Activated T-cell treated with anti-CD3 and anti-CD28 coated beads, Interleukin-2, amount 50 U/mL, for 4 hours (primary cell): ENCODE data around the gene GSK3A. TPM values are rescaled to one million over a fixed set of nuclear protein-coding genes. Genes with fewer than 3 reads are reported as not detected.
"Not testable (repeated sequence)": the region's sequence is repeated elsewhere in the genome, so short reads cannot be mapped to it uniquely, and the experiment has no call there.

Experiments used
- ATAC-seq, 2 donors: fragments of 200-7000 bp; cut with Tn5 transposase; one replicate each; pipeline ENCODE4 v1.10.0; 2021
- DNase-seq: peaks from one replicate; pipeline ENCODE4 v3.0.0-alpha.2; 2020
- H3K27me3 Mint-ChIP-seq: one replicate; pipeline ENCODE4 v1.8.0; 2021; ENCODE audit warnings: low read depth, mixed read lengths
- H3K36me3 Mint-ChIP-seq: one replicate; pipeline ENCODE4 v1.8.0; 2022; ENCODE audit warnings: mixed read lengths; ENCODE audit not compliant: insufficient read depth
- H3K4me1 Mint-ChIP-seq: one replicate; pipeline ENCODE4 v1.8.0; 2021; ENCODE audit warnings: low read depth, mixed read lengths
- H3K4me3 Mint-ChIP-seq: one replicate; pipeline ENCODE4 v1.8.0; 2021; ENCODE audit warnings: mild to moderate bottlenecking, moderate library complexity, mixed read lengths
- H3K9me3 Mint-ChIP-seq: one replicate; pipeline ENCODE4 v1.8.0; 2021; ENCODE audit warnings: mixed read lengths
- total RNA-seq, 3 donors: library from RNA; stranded (reverse); gene quantifications; one replicate each; pipeline ENCODE4 v1.2.1, GENCODE V29; 2021

Gene GSK3A
- total RNA-seq, 3 donors from 2014 or later = 51.9 to 56.4 (median 55.2) TPM

DNA sequence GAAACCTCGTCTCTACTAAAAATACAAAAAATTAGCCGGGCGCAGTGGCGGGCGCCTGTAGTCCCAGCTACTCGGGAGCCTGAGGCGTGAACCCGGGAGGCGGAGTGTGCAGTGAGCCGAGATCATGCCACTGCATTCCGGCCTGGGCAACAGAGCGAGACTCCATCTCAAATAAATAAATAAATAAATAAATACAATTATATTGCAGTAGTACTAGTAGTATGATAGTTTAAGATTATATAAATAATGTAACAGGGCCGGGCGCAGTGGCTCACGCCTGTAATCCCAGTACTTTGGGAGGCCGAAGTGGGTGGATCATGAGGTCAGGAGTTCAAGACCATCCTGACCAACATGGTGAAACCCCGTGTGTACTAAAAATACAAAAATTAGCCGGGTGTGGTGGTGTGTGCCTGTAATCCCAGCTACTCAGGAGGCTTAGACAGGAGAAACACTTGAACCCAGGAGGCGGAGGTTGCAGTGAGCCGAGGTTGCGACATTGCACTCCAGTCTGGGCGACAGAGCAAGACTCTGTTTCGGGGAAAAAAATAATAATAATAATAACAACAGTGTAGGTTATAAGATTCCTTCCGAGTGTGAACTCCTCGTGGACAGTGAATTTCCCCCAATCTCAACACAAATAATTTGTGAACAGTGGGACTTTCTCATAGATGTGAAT, 24.7 kb upstream of the GSK3A start:
- H3K4me1 Mint-ChIP-seq = peaks cover 29% of the 10 kb centered on the region
- H3K27me3 Mint-ChIP-seq, ATAC-seq, H3K36me3 Mint-ChIP-seq, H3K4me3 Mint-ChIP-seq, H3K9me3 Mint-ChIP-seq, DNase-seq: not testable (repeated sequence)

DNA sequence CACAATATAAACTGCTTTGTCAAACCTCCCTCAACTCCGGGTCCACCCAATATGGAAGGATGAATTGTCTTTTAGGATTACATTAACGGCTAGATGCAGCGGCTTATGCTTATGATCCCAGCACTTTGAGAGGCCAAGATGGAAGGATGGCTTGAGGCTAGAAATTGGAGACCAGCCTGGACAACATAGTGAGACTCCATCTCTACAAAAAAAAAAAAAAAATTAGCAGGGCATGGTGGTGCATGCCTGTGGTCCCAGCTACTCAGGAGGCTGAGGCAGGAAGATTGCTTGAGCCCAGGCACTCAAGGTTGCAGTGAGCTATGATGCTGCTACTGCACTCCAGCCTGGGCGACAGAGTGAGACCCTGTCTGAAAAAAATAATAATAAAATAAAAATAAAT, 23.7 kb upstream of the GSK3A start:
- not testable (repeated sequence) for H3K4me3 Mint-ChIP-seq, H3K36me3 Mint-ChIP-seq, ATAC-seq, H3K27me3 Mint-ChIP-seq, H3K9me3 Mint-ChIP-seq, DNase-seq
- peaks cover 23% of the 10 kb centered on the region for H3K4me1 Mint-ChIP-seq

DNA sequence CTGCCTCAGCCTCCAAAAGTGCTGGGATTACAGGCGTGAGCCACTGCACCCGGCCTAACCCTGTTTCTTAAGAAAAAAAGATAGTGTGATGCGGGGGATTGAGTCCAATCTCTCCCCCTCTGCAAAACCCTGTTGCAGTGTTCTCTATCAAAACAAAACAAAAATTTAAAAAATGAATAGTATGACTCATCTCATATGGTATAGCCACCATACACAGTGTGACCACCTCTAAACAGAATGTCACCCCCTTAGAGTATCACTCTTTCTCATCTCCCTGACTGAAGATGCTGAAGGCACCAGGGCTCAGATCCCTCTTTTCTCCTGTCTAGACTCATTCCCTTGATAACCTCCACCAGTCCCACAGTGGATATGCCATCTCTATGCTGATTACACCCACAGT, 19.4 kb upstream of the GSK3A start:
- no peaks in the 10 kb centered on the region for H3K9me3 Mint-ChIP-seq
- H3K36me3 Mint-ChIP-seq = no peaks in the 10 kb centered on the region
- H3K4me3 Mint-ChIP-seq = no peak overlapping the region
- DNase-seq = no peak
- no peaks in the 10 kb centered on the region for H3K27me3 Mint-ChIP-seq
- ATAC-seq = peak; percentile 48 to 52
- no peaks in the 10 kb centered on the region for H3K4me1 Mint-ChIP-seq

DNA sequence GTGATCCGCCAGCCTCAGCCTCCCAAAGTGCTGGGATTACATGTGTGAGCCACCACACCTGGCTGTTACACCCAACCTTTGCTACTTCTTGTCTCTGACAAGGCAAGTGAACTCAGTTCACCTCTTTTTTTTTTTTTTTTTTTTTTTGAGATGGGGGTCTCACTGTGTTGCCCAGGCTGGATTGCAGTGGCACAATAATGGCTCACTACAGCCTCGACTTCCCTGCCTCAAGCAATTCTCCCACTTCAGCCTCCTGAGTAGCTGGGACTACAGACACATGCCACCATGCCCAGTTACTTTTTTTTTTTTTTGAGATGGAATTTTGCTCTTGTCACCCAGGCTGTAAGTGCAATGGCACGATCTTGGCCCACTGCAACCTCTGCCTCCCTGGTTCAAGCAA, 15.4 kb upstream of the GSK3A start:
- not testable (repeated sequence) for DNase-seq, H3K9me3 Mint-ChIP-seq, H3K4me3 Mint-ChIP-seq, ATAC-seq, H3K4me1 Mint-ChIP-seq, H3K27me3 Mint-ChIP-seq, H3K36me3 Mint-ChIP-seq

DNA sequence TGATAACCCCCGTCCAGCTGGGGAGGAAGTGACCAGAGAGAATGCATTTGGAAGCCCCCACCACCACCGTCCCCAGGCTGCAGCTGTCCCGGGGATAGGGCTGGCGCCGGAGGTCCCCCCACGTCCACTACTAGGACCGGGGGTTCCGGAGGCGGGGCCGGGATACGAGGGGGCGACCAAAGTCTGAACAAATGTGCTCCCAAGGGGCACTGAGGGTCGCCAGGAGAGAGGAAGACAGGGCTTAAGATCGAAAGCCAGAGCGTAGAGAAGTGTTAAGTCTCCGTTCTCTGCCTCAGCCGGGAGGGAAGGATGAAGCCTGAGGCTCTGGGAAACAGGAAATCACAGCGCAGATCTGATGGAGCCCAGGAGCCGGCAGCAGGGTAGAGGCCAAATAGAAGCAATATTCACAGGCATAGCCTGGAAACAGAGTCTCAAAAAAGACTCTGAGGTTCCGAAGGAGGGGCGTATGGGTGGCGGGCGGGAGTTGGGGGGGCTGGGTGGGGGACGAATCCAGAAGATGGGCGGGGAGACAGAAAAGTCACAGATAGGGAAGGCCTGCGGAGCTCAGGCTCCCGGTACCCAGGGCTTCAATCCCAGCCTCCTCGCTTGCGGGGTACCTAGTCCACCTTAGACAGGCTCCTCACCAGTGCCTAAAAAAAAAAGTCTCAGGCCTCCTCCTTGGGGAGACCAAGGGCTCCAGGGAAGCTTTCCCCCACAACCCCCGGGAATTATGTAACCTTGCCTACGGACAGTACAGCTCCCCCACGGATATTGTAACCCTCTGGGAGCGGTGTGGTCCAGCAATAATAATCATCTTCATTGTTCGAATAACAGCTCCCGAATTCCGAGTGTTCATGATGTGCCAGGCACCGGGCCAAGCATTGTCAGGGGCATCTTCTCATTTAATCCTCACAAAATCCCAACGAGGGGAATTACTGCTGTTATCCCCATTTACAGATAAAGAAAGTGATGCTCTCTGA, 13.7 kb upstream of the GSK3A start:
- Mint-ChIP-seq H3K4me1 (peaks cover 23% of the 10 kb centered on the region), H3K36me3 (no peaks in the 10 kb centered on the region), H3K27me3 (peaks cover 3% of the 10 kb centered on the region), H3K9me3 (no peaks in the 10 kb centered on the region), H3K4me3 (peak overlapping the region; percentile 76)
- DNase-seq = no peak
- no peak for ATAC-seq

DNA sequence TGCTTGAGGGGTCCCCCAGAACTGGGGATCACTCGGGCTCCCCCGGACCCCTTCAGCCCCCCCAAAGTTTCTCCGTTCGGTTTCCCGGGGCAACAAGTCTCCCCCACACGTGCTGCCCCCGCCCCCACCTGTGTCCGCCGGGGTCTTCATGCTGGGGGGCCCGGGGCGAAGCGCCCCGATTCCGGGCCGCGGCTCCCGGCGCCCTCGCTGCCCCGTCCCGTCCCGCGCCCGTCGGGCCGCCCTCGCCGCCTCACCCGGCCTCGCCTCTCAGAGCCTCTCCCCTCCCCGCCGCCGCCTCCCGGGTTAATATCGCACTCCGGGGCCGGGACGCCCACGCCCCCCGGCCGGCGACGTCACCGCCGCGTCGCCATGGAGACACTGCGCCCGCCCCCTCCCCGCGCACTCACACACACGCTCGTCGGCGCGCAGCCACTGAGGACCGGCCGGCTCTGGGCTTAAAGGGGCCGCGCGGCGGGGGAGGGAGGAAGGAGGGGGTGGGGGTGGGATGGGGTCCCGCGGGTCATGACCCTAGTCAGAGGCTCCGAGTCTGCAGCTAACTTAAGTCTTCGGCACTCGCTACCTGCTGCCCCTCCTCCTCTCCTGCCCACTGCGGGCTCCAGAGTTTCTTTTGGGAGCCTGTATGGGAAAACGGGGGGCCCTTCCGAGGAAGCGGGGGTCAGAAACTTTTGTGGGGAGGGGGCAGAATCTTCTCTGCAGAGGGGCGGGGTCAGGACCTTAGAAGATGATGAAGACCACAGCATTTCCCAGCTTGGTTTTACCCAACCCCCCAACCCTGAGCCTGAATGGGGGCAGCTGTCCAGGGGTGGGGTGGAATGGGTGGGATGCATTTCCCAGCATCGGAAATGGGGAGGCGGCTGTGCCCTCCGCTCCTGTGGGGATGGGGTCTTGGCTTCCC, 12.7 kb upstream of the GSK3A start, which contains the start of gene ERF:
Gene ERF (minus strand): TSS at position 279 of the 916 bp plus-strand sequence. CDS start 129 bp downstream, at position 150.
- Mint-ChIP-seq H3K4me1 (peaks cover 26% of the 10 kb centered on the region), H3K9me3 (no peaks in the 10 kb centered on the region), H3K4me3 (peak within 1 kb of the TSS; percentile 76), H3K36me3 (no peaks in the 10 kb centered on the region), H3K27me3 (peaks cover 3% of the 10 kb centered on the region)
- peak; percentile 73 to 74 for ATAC-seq
- DNase-seq = peak; percentile 94

DNA sequence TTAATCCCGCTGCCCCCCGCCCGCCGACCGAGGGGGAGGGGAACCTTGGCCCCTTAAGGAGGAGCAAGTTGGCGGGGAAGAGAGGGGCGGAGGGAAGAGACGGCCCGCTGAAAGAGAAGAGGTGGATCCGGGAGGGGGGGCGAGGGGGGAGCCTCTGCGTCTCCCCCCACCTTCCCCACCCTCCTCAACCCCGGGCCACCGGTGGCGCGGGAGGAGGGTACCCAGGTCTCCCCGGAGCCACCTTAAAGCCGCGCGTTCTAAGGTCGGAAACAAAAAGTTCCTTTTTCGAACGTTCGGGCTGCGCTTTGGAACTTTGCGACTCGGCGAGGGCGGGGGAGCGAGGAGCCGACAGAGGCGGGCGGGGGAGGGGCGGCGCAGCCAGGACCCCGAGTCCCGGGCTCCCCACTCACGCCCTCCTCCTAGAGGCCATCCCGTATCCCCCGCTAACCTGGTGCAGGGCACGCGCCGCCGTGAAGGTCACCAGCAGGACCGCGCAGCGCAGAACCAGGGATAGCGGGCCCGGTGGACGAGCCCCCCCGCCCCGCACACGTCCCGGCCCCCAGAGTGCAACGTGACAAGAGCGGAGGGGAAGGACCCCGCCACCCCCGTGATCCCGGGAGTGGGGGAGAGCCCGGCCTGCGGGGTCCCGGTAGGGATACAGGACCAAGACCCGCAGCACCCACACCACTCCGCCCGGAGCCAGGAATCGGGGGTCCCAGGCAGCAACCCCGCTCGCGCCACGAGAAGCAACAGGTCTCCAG, 11.9 kb upstream of the GSK3A start:
- DNase-seq = peak; percentile 74
- Mint-ChIP-seq H3K27me3 (peaks cover 3% of the 10 kb centered on the region), H3K9me3 (no peaks in the 10 kb centered on the region), H3K36me3 (no peaks in the 10 kb centered on the region), H3K4me3 (peak overlapping the region; percentile 76), H3K4me1 (peaks cover 26% of the 10 kb centered on the region)
- peak; percentile 46 to 47 for ATAC-seq

DNA sequence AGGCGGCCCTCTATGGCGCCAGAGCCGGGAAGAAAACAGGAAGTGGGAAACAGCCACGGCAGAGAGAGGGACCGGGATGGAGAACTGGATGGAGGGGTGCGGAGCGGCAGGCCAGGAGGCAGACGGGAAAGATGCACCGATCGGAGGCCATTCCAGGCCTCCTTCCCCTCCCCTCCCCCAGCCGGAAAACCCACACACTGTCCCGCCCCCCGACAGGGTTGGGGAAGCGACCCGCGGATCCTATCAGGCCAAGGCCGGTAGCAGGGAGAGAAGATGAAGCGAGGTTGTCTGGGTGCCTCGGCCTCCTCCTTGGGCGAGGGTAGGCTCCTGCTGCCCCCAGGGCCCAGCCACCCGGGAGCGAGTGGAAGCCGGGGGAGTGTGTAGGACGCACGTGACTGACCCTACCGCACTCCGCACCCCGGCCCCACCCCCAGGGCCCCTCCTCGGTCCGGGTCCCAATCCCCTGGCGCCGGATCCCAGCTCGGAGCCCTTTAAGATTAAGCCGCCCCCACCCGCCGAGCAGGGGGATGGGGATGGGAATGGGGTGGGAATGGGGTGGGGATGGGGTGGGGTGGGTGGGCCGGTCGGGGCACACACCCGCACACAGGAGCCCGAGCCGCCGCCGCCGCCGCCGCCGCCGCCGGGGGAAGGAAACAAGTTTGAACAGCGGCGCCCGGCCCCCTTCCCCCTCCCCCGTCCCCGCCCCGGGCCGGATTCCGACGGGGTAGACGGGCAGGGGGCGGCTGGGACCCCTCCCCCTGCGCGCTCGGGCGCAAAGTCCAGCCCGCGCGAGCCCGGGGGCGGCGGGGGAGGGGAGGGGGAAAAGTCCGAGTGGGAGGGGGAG, 11.1 kb upstream of the GSK3A start:
- H3K36me3 Mint-ChIP-seq = no peaks in the 10 kb centered on the region
- H3K4me1 Mint-ChIP-seq = peaks cover 26% of the 10 kb centered on the region
- peak; percentile 44 for DNase-seq
- ATAC-seq = peak; percentile 29 to 31
- peak overlapping the region; percentile 96 for H3K4me3 Mint-ChIP-seq
- H3K27me3 Mint-ChIP-seq = peaks cover 3% of the 10 kb centered on the region
- H3K9me3 Mint-ChIP-seq = no peaks in the 10 kb centered on the region

DNA sequence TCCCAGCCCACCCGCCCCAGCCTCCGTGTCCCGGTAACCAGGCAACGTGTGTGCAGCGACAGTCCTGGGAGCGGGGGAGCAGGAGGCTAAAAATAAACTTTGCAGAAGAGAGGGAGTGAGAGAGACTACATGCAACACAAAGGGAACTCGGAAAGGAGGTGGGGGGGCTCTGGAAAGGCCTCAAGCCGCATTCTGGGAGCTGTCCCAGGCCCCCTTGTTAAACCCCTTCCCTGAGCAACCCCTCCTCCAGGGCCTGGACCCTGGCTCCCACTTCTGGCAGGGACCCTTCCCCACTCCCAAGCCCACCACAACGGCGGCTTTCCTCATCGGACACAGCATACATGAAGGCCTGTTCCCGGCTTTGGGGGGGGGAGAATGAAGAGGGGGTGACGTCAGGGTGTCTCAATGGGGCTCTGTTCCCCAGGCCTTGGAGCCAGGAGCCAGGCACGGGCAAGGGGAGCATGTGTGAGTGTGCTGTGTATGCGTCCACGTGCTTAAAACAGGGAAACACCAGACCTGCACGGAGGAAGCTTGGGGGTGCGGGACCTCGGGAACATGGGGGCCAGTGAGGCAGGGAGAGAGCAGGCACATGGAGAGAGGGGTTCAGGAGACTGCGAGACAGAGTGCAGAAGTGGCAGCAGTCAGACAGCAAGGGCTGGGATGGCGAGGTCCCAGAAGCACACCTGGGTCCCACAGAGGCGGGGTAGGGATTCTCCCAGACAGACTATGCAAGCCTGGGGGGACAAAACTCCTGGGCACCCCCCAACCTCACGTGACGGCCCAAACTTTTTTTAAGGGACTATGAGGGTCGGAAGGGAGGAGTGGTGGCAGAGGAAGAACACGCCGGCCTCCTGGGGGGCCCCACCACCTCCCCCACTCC, 10.2 kb upstream of the GSK3A start:
- H3K36me3 Mint-ChIP-seq = no peaks in the 10 kb centered on the region
- H3K4me3 Mint-ChIP-seq = peak overlapping the region; percentile 96
- peaks cover 3% of the 10 kb centered on the region for H3K27me3 Mint-ChIP-seq
- ATAC-seq = no peak
- no peaks in the 10 kb centered on the region for H3K9me3 Mint-ChIP-seq
- no peak for DNase-seq
- H3K4me1 Mint-ChIP-seq = peaks cover 26% of the 10 kb centered on the region

DNA sequence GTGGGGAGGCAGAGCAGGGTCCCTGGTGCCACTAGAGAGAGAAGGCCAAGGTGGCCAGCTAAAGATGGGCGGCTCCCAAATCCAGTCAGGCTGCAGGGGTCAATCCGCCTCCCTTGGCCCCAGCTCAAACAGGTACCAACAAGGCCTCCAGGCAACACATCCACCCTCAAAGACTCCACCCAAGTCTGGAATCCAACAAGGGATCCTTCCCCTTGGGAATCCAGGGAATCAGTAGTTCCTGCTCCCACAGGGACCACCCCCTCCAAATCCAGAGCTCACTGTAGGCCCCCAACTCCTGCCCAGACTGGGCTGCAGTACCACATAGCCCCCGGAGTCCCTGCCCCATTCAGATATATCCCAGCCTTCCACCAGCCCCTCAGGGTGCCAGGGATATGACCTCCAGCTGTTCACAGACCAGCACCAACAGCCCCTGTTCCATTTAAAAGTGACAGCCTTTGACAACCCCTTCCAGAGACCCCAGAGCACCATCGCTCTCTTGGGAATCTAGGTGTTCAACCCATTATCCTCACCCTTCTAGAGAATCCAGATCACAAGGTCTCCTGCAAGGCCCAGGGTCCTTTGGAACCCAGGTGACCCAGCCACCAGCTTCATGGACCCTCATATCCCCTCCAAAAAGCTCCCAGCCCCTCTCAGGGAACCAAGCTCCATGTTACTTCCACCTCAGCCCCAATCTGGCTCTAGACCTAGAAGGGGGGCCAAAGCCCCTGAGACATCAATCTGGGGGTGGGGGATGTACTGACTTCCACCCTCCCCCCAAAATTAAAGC, 9.4 kb upstream of the GSK3A start:
- Mint-ChIP-seq H3K9me3 (no peaks in the 10 kb centered on the region), H3K4me3 (peak overlapping the region; percentile 96), H3K27me3 (peaks cover 3% of the 10 kb centered on the region), H3K4me1 (peaks cover 29% of the 10 kb centered on the region), H3K36me3 (no peaks in the 10 kb centered on the region)
- DNase-seq (no peak), ATAC-seq (no peak)

DNA sequence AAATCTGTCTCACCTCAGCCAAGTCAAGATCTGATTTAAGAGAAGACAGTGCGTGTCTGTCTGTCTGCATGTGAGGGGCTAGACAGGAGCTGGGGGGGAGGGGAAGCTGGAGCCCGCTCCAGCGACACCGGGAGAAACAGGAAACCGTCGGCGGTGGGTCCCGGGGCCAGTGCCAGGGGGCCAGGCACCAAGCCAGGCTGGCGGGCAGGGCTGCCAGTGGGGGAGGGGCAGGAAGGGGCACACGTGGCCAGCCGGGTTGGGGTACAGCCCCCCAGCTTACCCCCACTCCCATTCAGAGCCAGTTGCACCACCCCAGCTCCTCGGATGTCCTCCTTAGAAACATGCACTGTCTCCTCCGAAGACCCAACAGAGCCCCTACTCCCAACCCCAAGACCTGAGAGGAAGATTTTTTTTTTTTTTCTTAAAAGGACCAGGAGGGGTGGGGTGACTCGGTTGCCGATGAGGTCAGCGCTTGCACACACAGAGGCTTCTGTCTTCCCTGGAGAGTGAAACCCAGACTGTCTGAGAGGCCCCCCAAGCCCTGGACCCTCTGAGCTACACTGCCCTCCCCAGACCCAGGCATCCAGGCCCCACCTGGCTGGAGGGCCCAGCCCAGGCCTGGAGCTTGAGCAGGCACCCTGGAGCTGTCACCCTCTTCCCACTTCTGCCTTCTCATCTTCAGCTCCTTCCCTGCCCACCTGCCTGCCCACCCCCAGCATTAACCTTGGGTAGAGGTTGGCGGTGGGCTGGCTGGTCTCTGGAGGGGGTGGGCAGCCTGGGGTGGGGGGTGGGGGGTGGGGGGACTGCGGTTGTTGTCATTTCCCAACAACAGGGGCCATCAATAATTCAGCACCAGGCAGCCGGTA, 8.5 kb upstream of the GSK3A start:
- Mint-ChIP-seq H3K4me1 (peaks cover 28% of the 10 kb centered on the region), H3K27me3 (peaks cover 2% of the 10 kb centered on the region)
- DNase-seq = no peak

More for the DNA sequence above, 8.5 kb upstream of the GSK3A start:
- H3K4me3 Mint-ChIP-seq = peak overlapping the region; percentile 19
- no peaks in the 10 kb centered on the region for H3K9me3 Mint-ChIP-seq
- H3K36me3 Mint-ChIP-seq = no peaks in the 10 kb centered on the region
- ATAC-seq = no peak
